HG03066 (cell line): Measurements from ENCODE around the gene CHST8.

ENCODE experiments used
- ATAC-seq: cut with Tn5 transposase; IDR thresholded peaks from one replicate; pipeline ENCODE4 v1.9.1; 2021; ENCODE audit warnings: low read depth; ENCODE audit not compliant: unreplicated experiment

CHST8 gene

GRCh38 chr19:33780746-33781145 is 159.0 kb downstream of the CHST8 start:
- ATAC-seq = no peak

- no peak for ATAC-seq
These were observed 159.7 kb downstream of the CHST8 start for GRCh38 chr19:33781415-33781935.

GRCh38 chr19:33781996-33782395 is 160.2 kb downstream of the CHST8 start:
- ATAC-seq = no peak

GRCh38 chr19:33784432-33784831 is 162.7 kb downstream of the CHST8 start:
- no peak for ATAC-seq

GRCh38 chr19:33785795-33786194 is 164.0 kb downstream of the CHST8 start:
- no peak for ATAC-seq

- no peak for ATAC-seq
These were observed 166.9 kb downstream of the CHST8 start for GRCh38 chr19:33788676-33789075.

- no peak for ATAC-seq
These were observed 167.6 kb downstream of the CHST8 start for GRCh38 chr19:33789344-33789743.

GRCh38 chr19:33794683-33795369 is 173.1 kb downstream of the CHST8 start:
- no peak for ATAC-seq

GRCh38 chr19:33795370-33796163 is 173.8 kb downstream of the CHST8 start:
- no peak for ATAC-seq

- no peak for ATAC-seq
These were observed 174.6 kb downstream of the CHST8 start, which contains the start of gene KCTD15 for GRCh38 chr19:33796164-33796875. Gene KCTD15, plus strand, starts transcription at chr19:33796870. Its CDS starts 3,585 bp downstream, at chr19:33800455.

GRCh38 chr19:33797802-33798671 is 176.3 kb downstream of the CHST8 start:
- no peak for ATAC-seq

- no peak for ATAC-seq
These were observed 176.9 kb downstream of the CHST8 start for GRCh38 chr19:33798681-33799111.

- ATAC-seq = no peak
These were observed 177.7 kb downstream of the CHST8 start for GRCh38 chr19:33799476-33799875.

- no peak for ATAC-seq
These were observed 178.4 kb downstream of the CHST8 start for GRCh38 chr19:33800012-33800680.

- ATAC-seq = no peak
These were observed 179.7 kb downstream of the CHST8 start for GRCh38 chr19:33801411-33801810.

- no peak for ATAC-seq
These were observed 180.2 kb downstream of the CHST8 start for GRCh38 chr19:33802001-33802400.

- ATAC-seq = no peak
These were observed 181.0 kb downstream of the CHST8 start for GRCh38 chr19:33802801-33803200.

- ATAC-seq = no peak
These were observed 181.6 kb downstream of the CHST8 start for GRCh38 chr19:33803383-33803782.

GRCh38 chr19:33804021-33804799 is 182.5 kb downstream of the CHST8 start:
- no peak for ATAC-seq
